ENCODE results near the gene GTF3A. TPM values are rescaled to one million over a fixed set of nuclear protein-coding genes. Genes with fewer than 3 reads are reported as not detected.

The GTF3A gene
- total RNA-seq, 1 experiment from 2014 or later = 169 TPM

Other genes with a start within 250 kb of the GTF3A start
- 875 and 975 TPM in 2 replicates for gene RPL21, start 173.1 kb upstream of the GTF3A start, total RNA-seq (2014; rRNA removed; shearing (Covaris generic))
- gene RASL11A, start 153.8 kb upstream of the GTF3A start, total RNA-seq (2014; rRNA removed; shearing (Covaris generic)) = 31.0 and 36.5 TPM in 2 replicates
- gene MTIF3, start 25.9 kb downstream of the GTF3A start, total RNA-seq (2014; rRNA removed; shearing (Covaris generic)) = 53.3 and 63.0 TPM in 2 replicates
- 3.4 and 6.5 TPM in 2 replicates for gene LNX2, start 195.9 kb downstream of the GTF3A start, total RNA-seq (2014; rRNA removed; shearing (Covaris generic))
- 125 and 143 TPM in 2 replicates for gene POLR1D, start 197.3 kb downstream of the GTF3A start, total RNA-seq (2014; rRNA removed; shearing (Covaris generic))

All from H4 (cell line).